T-helper 1 cell treated with Interleukin-12 subunit alpha and Interleukin-12 subunit beta and Interleukin-4 antibody, amounts not matched to agents 30 ng/mL and 1 ng/mL, for 36 hours (primary cell): Measurements from ENCODE around the gene CDH3. TPM values are rescaled to one million over a fixed set of nuclear protein-coding genes. Genes with fewer than 3 reads are reported as not detected.

Experiments used
- intact Hi-C: fragments of 100-400 bp; cut with micrococcal nuclease; formaldehyde crosslinking; loops from one replicate; pipeline ENCODE4 v1.15.1; 2024
- total RNA-seq: library from RNA; stranded (reverse); gene quantifications from 2 replicates; pipeline ENCODE4 v1.2.3, GENCODE V29; 2022

The CDH3 gene
- 0.44 and 0.71 TPM in 2 replicates for total RNA-seq

GRCh38 chr16:68644715-68645493, at the start of gene CDH3:
TSS of gene CDH3 (plus strand) at chr16:68645310. CDS start at chr16:68645380, 70 bp downstream.
- intact Hi-C loops = no loop called here

- intact Hi-C loops = no loop called here
These were observed 48.8 kb upstream of the CDH3 start for GRCh38 chr16:68596266-68596665.

GRCh38 chr16:68599586-68599985, 45.5 kb upstream of the CDH3 start:
- intact Hi-C loops = no loop called here

GRCh38 chr16:68605746-68606145, 39.4 kb upstream of the CDH3 start:
- intact Hi-C loops = no loop called here

- intact Hi-C loops = no loop called here
These were observed 37.7 kb upstream of the CDH3 start for GRCh38 chr16:68607443-68607842.

- intact Hi-C loops = no loop called here
These were observed 36.8 kb upstream of the CDH3 start for GRCh38 chr16:68608330-68608729.

GRCh38 chr16:68612996-68613395, 32.1 kb upstream of the CDH3 start:
- intact Hi-C loops = no loop called here

- intact Hi-C loops = no loop called here
These were observed 27.4 kb upstream of the CDH3 start for GRCh38 chr16:68617734-68618133.

- intact Hi-C loops = no loop called here
These were observed 18.6 kb upstream of the CDH3 start for GRCh38 chr16:68626557-68626956.

GRCh38 chr16:68627951-68628425, 17.1 kb upstream of the CDH3 start:
- intact Hi-C loops = no loop called here

- intact Hi-C loops = no loop called here
These were observed 15.7 kb upstream of the CDH3 start for GRCh38 chr16:68629351-68629910.

GRCh38 chr16:68636064-68636560, 9.0 kb upstream of the CDH3 start:
- intact Hi-C loops = no loop called here

GRCh38 chr16:68636818-68637217, 8.3 kb upstream of the CDH3 start:
- intact Hi-C loops = no loop called here

- intact Hi-C loops = no loop called here
These were observed 4.1 kb upstream of the CDH3 start for GRCh38 chr16:68640972-68641371.

GRCh38 chr16:68642047-68642435, 3.1 kb upstream of the CDH3 start:
- intact Hi-C loops = no loop called here

- intact Hi-C loops = no loop called here
These were observed 2.5 kb upstream of the CDH3 start for GRCh38 chr16:68642436-68643101.

- intact Hi-C loops = no loop called here
These were observed 1.9 kb upstream of the CDH3 start for GRCh38 chr16:68643227-68643626.

GRCh38 chr16:68643847-68644246, 1.3 kb upstream of the CDH3 start:
- intact Hi-C loops = no loop called here

- intact Hi-C loops = no loop called here
These were observed 814 bp upstream of the CDH3 start for GRCh38 chr16:68644296-68644695.

- intact Hi-C loops = no loop called here
These were observed 631 bp downstream of the CDH3 start for GRCh38 chr16:68645494-68646388.

- intact Hi-C loops = no loop called here
These were observed 2.0 kb downstream of the CDH3 start for GRCh38 chr16:68646953-68647659.
